HCT116 (cell line): Measurements from ENCODE around the gene RHOT1. TPM values are rescaled to one million over a fixed set of nuclear protein-coding genes. Genes with fewer than 3 reads are reported as not detected.

Experiments used
- ATAC-seq: fragments of 200-7000 bp; cut with Tn5 transposase; 2 replicates; pipeline ENCODE4 v1.9.1; 2020; ENCODE audit warnings: mild to moderate bottlenecking, moderate library complexity
- BruUV-seq: library from RNA; stranded (reverse); fragments of 400-500 nt; replicated peaks from 2 replicates; lab custom pipeline; 2021; lab: Mats Ljungman, UMichigan
- CTCF ChIA-PET: fragments of 300-600 bp; sonication (Branson Sonifier 250); formaldehyde crosslinking; loops from one replicate; lab custom pipeline; 2021; ENCODE audit warnings: antibody characterized with exemption; lab: Charles Lee
- POLR2A ChIA-PET: fragments of 300-600, 350-600 bp; sonication (Branson Sonifier 250); formaldehyde crosslinking; loops from one replicate; lab custom pipeline; 2021; ENCODE audit warnings: antibody characterized with exemption; lab: Charles Lee
- RAD21 ChIA-PET, 2 experiments: fragments of 300-600 bp; sonication (Branson Sonifier 250); formaldehyde crosslinking; loops; one replicate each; lab custom pipeline; 2023; ENCODE audit warnings: low total read pairs in 2 of 2; ENCODE audit not compliant: uncharacterized antibody in 2 of 2, unreplicated experiment in 2 of 2, low non-redundant PET in 1 of 2; lab: Charles Lee
- DNase-seq: peaks from one replicate; pipeline ENCODE4 v3.0.0-alpha.2; 2010; ENCODE audit warnings: low read depth, low spot score
- H2AFZ ChIP-seq: fragments of 200-600 bp; shearing (Covaris generic), sonication (generic); 2 replicates; pipeline ENCODE4 v1.6.1; 2017; ENCODE audit warnings: low read depth, mixed run types, mixed read lengths, antibody characterized with exemption, low read length; ENCODE audit not compliant: poor library complexity, severe bottlenecking
- H3K27ac ChIP-seq: 2 replicates; pipeline ENCODE4 v1.5.1; 2012; ENCODE audit warnings: low read depth, low read length
- H3K27me3 ChIP-seq: fragments of 200-600 bp; sonication (generic); 2 replicates; pipeline ENCODE4 v1.6.1; 2016; ENCODE audit warnings: mixed run types, low read length, mixed read lengths; ENCODE audit not compliant: insufficient read depth
- H3K36me3 ChIP-seq, 2 experiments: fragments of 200-500 bp in 1 of 2; fragments of 200-600 bp in 1 of 2; sonication (Bioruptor generic) in 1 of 2; sonication (generic) in 1 of 2; 2 replicates each; pipeline versions ENCODE4 v1.5.1 to v1.6.1; 2014 to 2016; ENCODE audit warnings: low read length in 2 of 2, inconsistent platforms in 1 of 2, mixed read lengths in 1 of 2, mixed run types in 1 of 2; ENCODE audit not compliant: insufficient read depth in 2 of 2, control insufficient read depth in 1 of 2
- H3K4me1 ChIP-seq, 2 experiments: fragments of 200-600 bp in 1 of 2; sonication (generic) in 1 of 2; 2 replicates each; pipeline versions ENCODE4 v1.5.1 to v1.6.1; 2012 to 2017; ENCODE audit warnings: low read length in 2 of 2, inconsistent platforms in 1 of 2, mild to moderate bottlenecking in 1 of 2, mixed read lengths in 1 of 2, mixed run types in 1 of 2, moderate library complexity in 1 of 2; ENCODE audit not compliant: insufficient read depth in 2 of 2, control insufficient read depth in 1 of 2
- H3K4me2 ChIP-seq: fragments of 200-600 bp; sonication (generic); 2 replicates; pipeline ENCODE4 v1.6.1; 2017; ENCODE audit warnings: mixed run types, low read length, mixed read lengths
- H3K4me3 ChIP-seq, 2 experiments: fragments of 200-600 bp in 1 of 2; sonication (generic) in 1 of 2; replicated peaks in 1 of 2; 2 replicates each; pipeline ENCODE4 v1.5.1; 2011 to 2016; ENCODE audit warnings: low read length in 2 of 2, control low read depth in 1 of 2, low read depth in 1 of 2, mild to moderate bottlenecking in 1 of 2, mixed read lengths in 1 of 2, mixed run types in 1 of 2
- H3K79me2 ChIP-seq: fragments of 200-600 bp; sonication (generic); 2 replicates; pipeline ENCODE4 v1.6.1; 2017; ENCODE audit warnings: mild to moderate bottlenecking, mixed run types, low read length, moderate library complexity, mixed read lengths; ENCODE audit not compliant: insufficient read depth
- H3K9ac ChIP-seq: fragments of 200-600 bp; sonication (generic); 2 replicates; pipeline ENCODE4 v1.6.1; 2016; ENCODE audit warnings: low read length, mixed read lengths
- H3K9me2 ChIP-seq: fragments of 200-600 bp; sonication (generic), shearing (Covaris generic); 2 replicates; pipeline ENCODE4 v1.6.1; 2017; ENCODE audit warnings: mixed run types, mild to moderate bottlenecking, moderate library complexity; ENCODE audit not compliant: insufficient read depth
- H3K9me3 ChIP-seq, 2 experiments: fragments of 200-500 bp in 1 of 2; fragments of 200-600 bp in 1 of 2; sonication (Bioruptor generic) in 1 of 2; sonication (generic) in 1 of 2; 2 replicates each; pipeline ENCODE4 v1.6.1; 2014 to 2017; ENCODE audit warnings: low read length in 2 of 2, mixed read lengths in 2 of 2, inconsistent platforms in 1 of 2, low read depth in 1 of 2, mild to moderate bottlenecking in 1 of 2, mixed run types in 1 of 2, moderate library complexity in 1 of 2; ENCODE audit not compliant: control insufficient read depth in 1 of 2, insufficient read depth in 1 of 2
- H4K20me1 ChIP-seq: fragments of 200-600 bp; sonication (generic), shearing (Covaris generic); 2 replicates; pipeline ENCODE4 v1.6.1; 2017; ENCODE audit warnings: mixed run types, mild to moderate bottlenecking, moderate library complexity; ENCODE audit not compliant: insufficient read depth
- ATF3 ChIP-seq: IDR thresholded peaks from 2 replicates; pipeline ENCODE4 v1.6.1; 2012
- CEBPB ChIP-seq: IDR thresholded peaks from 2 replicates; pipeline ENCODE4 v1.6.1; 2012; ENCODE audit warnings: low read depth
- EGR1 ChIP-seq: IDR thresholded peaks from 2 replicates; pipeline ENCODE4 v1.6.1; 2012; ENCODE audit warnings: low read depth
- ELF1 ChIP-seq: IDR thresholded peaks from 2 replicates; pipeline ENCODE4 v1.6.1; 2012; ENCODE audit warnings: low read depth, borderline replicate concordance
- EZH2 ChIP-seq: fragments of 200-600 bp; sonication (generic); IDR thresholded peaks from 2 replicates; pipeline ENCODE4 v1.6.1; 2017; ENCODE audit warnings: antibody characterized with exemption, mixed run types
- EZH2phosphoT487 ChIP-seq: fragments of 200-600 bp; IDR thresholded peaks from 2 replicates; pipeline ENCODE4 v1.6.1; 2018; ENCODE audit warnings: antibody characterized with exemption, borderline replicate concordance
- FOSL1 ChIP-seq: IDR thresholded peaks from 2 replicates; pipeline ENCODE4 v1.6.1; 2012; ENCODE audit warnings: low read depth
- MAX ChIP-seq: IDR thresholded peaks from 2 replicates; pipeline ENCODE4 v1.6.1; 2012
- POLR2A ChIP-seq: IDR thresholded peaks from 2 replicates; pipeline ENCODE4 v1.7.0; 2011; ENCODE audit warnings: borderline replicate concordance; ENCODE audit not compliant: insufficient read depth, insufficient read length; ENCODE audit errors: extremely low read depth
- POLR2AphosphoS5 ChIP-seq: IDR thresholded peaks from 2 replicates; pipeline ENCODE4 v1.6.1; 2011; ENCODE audit warnings: mild to moderate bottlenecking, low read depth, low read length, moderate library complexity
- REST ChIP-seq: IDR thresholded peaks from 2 replicates; pipeline ENCODE4 v1.6.1; 2012; ENCODE audit warnings: low read depth
- SIN3A ChIP-seq: IDR thresholded peaks from 2 replicates; pipeline ENCODE4 v1.6.1; 2012; ENCODE audit warnings: low read depth
- SRF ChIP-seq: IDR thresholded peaks from 2 replicates; pipeline ENCODE4 v1.6.1; 2012; ENCODE audit warnings: low read depth
- YY1 ChIP-seq: IDR thresholded peaks from 2 replicates; pipeline ENCODE4 v1.6.1; 2011; ENCODE audit warnings: low read length, low read depth, moderate library complexity, mild to moderate bottlenecking; ENCODE audit not compliant: insufficient replicate concordance; ENCODE audit errors: extremely low read depth
- ZBTB33 ChIP-seq: IDR thresholded peaks from 2 replicates; pipeline ENCODE4 v1.6.1; 2011; ENCODE audit warnings: mild to moderate bottlenecking, low read length, moderate library complexity; ENCODE audit not compliant: insufficient replicate concordance; ENCODE audit errors: extremely low read depth
- intact Hi-C: fragments of 100-400 bp; cut with micrococcal nuclease; formaldehyde crosslinking; loops from 2 replicates; pipeline ENCODE4 v1.10.0; 2022
- total RNA-seq: library from RNA; stranded (reverse); gene quantifications from one replicate; pipeline ENCODE4 v1.2.1, GENCODE V29; 2021; ENCODE audit not compliant: unreplicated experiment

The RHOT1 gene
- total RNA-seq, 1 experiment from 2014 or later: 33.3 TPM

- POLR2A ChIA-PET: interaction anchor here (0.6 kb wide), 1 partner anchor 30 kb away, joined by 3 read pairs; no protein-coding TSS in a partner anchor
- H3K4me1 ChIP-seq: peaks cover 0 to 6% of the 10 kb centered on the region in 2 experiments; a peak in 2 of 4 replicates
- no peak overlapping the region for H3K4me3 ChIP-seq
- H3K4me2 ChIP-seq: no peak overlapping the region
- ATAC-seq: no peak
- no peak for DNase-seq
- no TSS peak for BruUV-seq
- no peak for TF ChIP-seq POLR2AphosphoS5
- no peak for TF ChIP-seq EZH2phosphoT487
- TF ChIP-seq ELF1: no peak
- TF ChIP-seq EZH2: no peak
- no peak for TF ChIP-seq MAX
- no peak for TF ChIP-seq FOSL1
- TF ChIP-seq POLR2A: no peak
- TF ChIP-seq YY1: no peak
- no peak for TF ChIP-seq SIN3A
- no peak for TF ChIP-seq ZBTB33
- no peak for TF ChIP-seq REST
- no peak for TF ChIP-seq EGR1
- no peak for TF ChIP-seq CEBPB
- no peak for TF ChIP-seq SRF
- TF ChIP-seq ATF3: no peak
- TF ChIP-seq, all 23 proteins: peak for 0
- Histone ChIP-seq H3K79me2 (peaks cover 18% of the 10 kb centered on the region), H3K9me3 (peaks cover 0 to 3% of the 10 kb centered on the region in 2 experiments; a peak in 1 of 4 replicates), H3K36me3 (peaks cover 0 to 5% of the 10 kb centered on the region in 2 experiments; a peak in 1 of 4 replicates), H3K9me2 (no peaks in the 10 kb centered on the region), H3K9ac (no peak overlapping the region), H3K27ac (no peak overlapping the region), H3K27me3 (no peaks in the 10 kb centered on the region), H4K20me1 (0 out of 2 replicates have a peak, but pooled peaks cover 4% of the 10 kb centered on the region), H2AFZ (no peak overlapping the region)
- RAD21 ChIA-PET: no interaction called here
- intact Hi-C loops: no loop called here
- CTCF ChIA-PET: no interaction called here
Measured at GRCh38 chr17:32161506-32162365, 19.4 kb downstream of the RHOT1 start.
